ENCODE data around the gene HSPA2. TPM values are rescaled to one million over a fixed set of nuclear protein-coding genes. Genes with fewer than 3 reads are reported as not detected.
A peak's percentile ranks its signal among the peaks of the same experiment; 100 is the strongest.

Gene HSPA2
- total RNA-seq (2014; rRNA removed; shearing (Covaris generic); ENCODE audit: low replicate concordance), result 0.15 and 0.22 TPM in 2 replicates

- Histone ChIP-seq H3K4me1 (ENCODE audit: low read length) (peaks cover 5% of the 10 kb centered on the region), H3K36me3 (ENCODE audit: insufficient read depth, low read length) (no peaks in the 10 kb centered on the region), H3K9me2 (replicated peaks; ENCODE audit: insufficient read depth, low read length) (no peaks in the 10 kb centered on the region), H3K4me2 (ENCODE audit: low read depth, low read length, poor library complexity, severe bottlenecking) (peak within 1 kb of the TSS; percentile 85), H2AFZ (ENCODE audit: low read length) (peak within 1 kb of the TSS; percentile 90), H3K27ac (ENCODE audit: low read length) (no peak within 1 kb of the TSS), H4K20me1 (ENCODE audit: insufficient read depth, low read depth, low read length) (no peaks in the 10 kb centered on the region), H3K9me3 (ENCODE audit: low read length) (no peaks in the 10 kb centered on the region), H3K9ac (ENCODE audit: low read length) (peak within 1 kb of the TSS; percentile 67), H3K27me3 (ENCODE audit: low read length) (no peaks in the 10 kb centered on the region), H3K4me3 (ENCODE audit: low read length) (peak within 1 kb of the TSS; percentile 70), H3K79me2 (ENCODE audit: low read length) (no peaks in the 10 kb centered on the region)
- DNase-seq, result peak; percentile 99
These were observed at the start of gene HSPA2 for GRCh38 chr14:64540208-64541202. Gene HSPA2 (plus strand): TSS chr14:64540741. CDS start chr14:64540850, 109 bp downstream.

GRCh38 chr14:64491637-64492036 lies 48.9 kb upstream of the HSPA2 start:
- peaks cover 79% of the 10 kb centered on the region for H3K79me2 ChIP-seq (ENCODE audit: low read length)

GRCh38 chr14:64493455-64493854 lies 47.1 kb upstream of the HSPA2 start:
- Histone ChIP-seq H3K27ac (ENCODE audit: low read length) (no peak overlapping the region), H4K20me1 (ENCODE audit: insufficient read depth, low read depth, low read length) (no peaks in the 10 kb centered on the region), H3K27me3 (ENCODE audit: low read length) (no peaks in the 10 kb centered on the region), H3K4me3 (ENCODE audit: low read length) (no peak overlapping the region), H3K79me2 (ENCODE audit: low read length) (peaks cover 77% of the 10 kb centered on the region), H3K9me3 (ENCODE audit: low read length) (no peaks in the 10 kb centered on the region), H3K4me2 (ENCODE audit: low read depth, low read length, poor library complexity, severe bottlenecking) (no peak overlapping the region), H3K9me2 (replicated peaks; ENCODE audit: insufficient read depth, low read length) (no peaks in the 10 kb centered on the region), H2AFZ (ENCODE audit: low read length) (no peak overlapping the region), H3K4me1 (ENCODE audit: low read length) (peaks cover 4% of the 10 kb centered on the region; the same call in 1 of the 2 replicates), H3K36me3 (ENCODE audit: insufficient read depth, low read length) (peaks cover 18% of the 10 kb centered on the region; the same call in 1 of the 2 replicates), H3K9ac (ENCODE audit: low read length) (no peak overlapping the region)
- DNase-seq, result no peak

More at GRCh38 chr14:64491637-64492036, 48.9 kb upstream of the HSPA2 start:
- Histone ChIP-seq H3K9me3 (ENCODE audit: low read length) (no peaks in the 10 kb centered on the region), H3K9ac (ENCODE audit: low read length) (no peak overlapping the region), H3K4me1 (ENCODE audit: low read length) (no peaks in the 10 kb centered on the region), H3K27ac (ENCODE audit: low read length) (no peak overlapping the region), H4K20me1 (ENCODE audit: insufficient read depth, low read depth, low read length) (no peaks in the 10 kb centered on the region), H2AFZ (ENCODE audit: low read length) (no peak overlapping the region), H3K9me2 (replicated peaks; ENCODE audit: insufficient read depth, low read length) (no peaks in the 10 kb centered on the region), H3K27me3 (ENCODE audit: low read length) (no peaks in the 10 kb centered on the region), H3K4me3 (ENCODE audit: low read length) (no peak overlapping the region), H3K4me2 (ENCODE audit: low read depth, low read length, poor library complexity, severe bottlenecking) (no peak overlapping the region), H3K36me3 (ENCODE audit: insufficient read depth, low read length) (peaks cover 33% of the 10 kb centered on the region)
- DNase-seq, result no peak

- H3K79me2 ChIP-seq (ENCODE audit: low read length), result peaks cover 89% of the 10 kb centered on the region
- H3K4me1 ChIP-seq (ENCODE audit: low read length), result peaks cover 11% of the 10 kb centered on the region
- peaks cover 24% of the 10 kb centered on the region for H3K36me3 ChIP-seq (ENCODE audit: insufficient read depth, low read length)
These were observed 45.3 kb upstream of the HSPA2 start for GRCh38 chr14:64495252-64495651.

GRCh38 chr14:64496764-64497163 lies 43.8 kb upstream of the HSPA2 start:
- no peak overlapping the region for H2AFZ ChIP-seq (ENCODE audit: low read length)
- H3K4me2 ChIP-seq (ENCODE audit: low read depth, low read length, poor library complexity, severe bottlenecking), result no peak overlapping the region
- H3K9me3 ChIP-seq (ENCODE audit: low read length), result no peaks in the 10 kb centered on the region
- H3K9me2 ChIP-seq (replicated peaks; ENCODE audit: insufficient read depth, low read length), result no peaks in the 10 kb centered on the region
- H3K4me1 ChIP-seq (ENCODE audit: low read length), result peaks cover 26% of the 10 kb centered on the region
- peaks cover 19% of the 10 kb centered on the region for H3K36me3 ChIP-seq (ENCODE audit: insufficient read depth, low read length)
- H4K20me1 ChIP-seq (ENCODE audit: insufficient read depth, low read depth, low read length), result no peaks in the 10 kb centered on the region
- H3K27ac ChIP-seq (ENCODE audit: low read length), result peak overlapping the region; percentile 21; the same call in 1 of the 2 replicates
- peaks cover 89% of the 10 kb centered on the region for H3K79me2 ChIP-seq (ENCODE audit: low read length)
- DNase-seq, result no peak
- H3K4me3 ChIP-seq (ENCODE audit: low read length), result no peak overlapping the region
- H3K27me3 ChIP-seq (ENCODE audit: low read length), result no peaks in the 10 kb centered on the region
- H3K9ac ChIP-seq (ENCODE audit: low read length), result no peak overlapping the region

More at GRCh38 chr14:64495252-64495651, 45.3 kb upstream of the HSPA2 start:
- Histone ChIP-seq H2AFZ (ENCODE audit: low read length) (no peak overlapping the region), H3K27ac (ENCODE audit: low read length) (no peak overlapping the region), H3K27me3 (ENCODE audit: low read length) (no peaks in the 10 kb centered on the region), H4K20me1 (ENCODE audit: insufficient read depth, low read depth, low read length) (no peaks in the 10 kb centered on the region), H3K4me3 (ENCODE audit: low read length) (no peak overlapping the region), H3K4me2 (ENCODE audit: low read depth, low read length, poor library complexity, severe bottlenecking) (no peak overlapping the region), H3K9me3 (ENCODE audit: low read length) (no peaks in the 10 kb centered on the region), H3K9me2 (replicated peaks; ENCODE audit: insufficient read depth, low read length) (no peaks in the 10 kb centered on the region), H3K9ac (ENCODE audit: low read length) (no peak overlapping the region)
- no peak for DNase-seq

DNA sequence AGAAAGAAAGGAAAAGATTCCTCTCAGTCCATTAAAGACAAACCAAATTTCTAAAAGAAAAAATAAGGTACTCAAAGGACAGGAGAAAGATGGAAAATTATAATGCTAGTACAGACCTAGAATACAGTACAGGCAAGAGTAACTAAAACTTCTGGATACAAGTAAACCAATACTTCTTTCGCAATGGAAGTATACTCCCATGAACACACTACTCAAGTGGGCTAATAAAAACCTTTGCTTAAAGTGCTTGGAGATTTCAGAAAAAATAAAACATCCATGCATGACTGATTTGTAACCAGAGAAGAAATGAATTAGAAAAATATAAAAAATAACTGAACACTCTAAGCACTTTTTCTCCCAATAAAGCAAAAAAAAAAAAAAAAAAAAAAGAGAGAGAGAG lies 40.5 kb upstream of the HSPA2 start:
- H3K9me3 ChIP-seq (ENCODE audit: low read length), result no peaks in the 10 kb centered on the region
- H3K36me3 ChIP-seq (ENCODE audit: insufficient read depth, low read length), result peaks cover 16% of the 10 kb centered on the region
- H3K4me3 ChIP-seq (ENCODE audit: low read length), result no peak overlapping the region
- peaks cover 34% of the 10 kb centered on the region for H3K4me1 ChIP-seq (ENCODE audit: low read length)
- H3K27me3 ChIP-seq (ENCODE audit: low read length), result no peaks in the 10 kb centered on the region
- H2AFZ ChIP-seq (ENCODE audit: low read length), result no peak overlapping the region
- peaks cover 76% of the 10 kb centered on the region for H3K79me2 ChIP-seq (ENCODE audit: low read length)
- DNase-seq, result no peak
- peak overlapping the region; percentile 18 for H3K4me2 ChIP-seq (ENCODE audit: low read depth, low read length, poor library complexity, severe bottlenecking)
- no peaks in the 10 kb centered on the region for H3K9me2 ChIP-seq (replicated peaks; ENCODE audit: insufficient read depth, low read length)
- H3K9ac ChIP-seq (ENCODE audit: low read length), result peak overlapping the region; percentile 9; the same call in 1 of the 2 replicates
- H4K20me1 ChIP-seq (ENCODE audit: insufficient read depth, low read depth, low read length), result no peaks in the 10 kb centered on the region
- H3K27ac ChIP-seq (ENCODE audit: low read length), result peak overlapping the region; percentile 29; the same call in 1 of the 2 replicates

GRCh38 chr14:64501411-64502171 lies 39.0 kb upstream of the HSPA2 start:
- Histone ChIP-seq H3K79me2 (ENCODE audit: low read length) (peaks cover 79% of the 10 kb centered on the region), H3K27ac (ENCODE audit: low read length) (peak overlapping the region; percentile 96), H4K20me1 (ENCODE audit: insufficient read depth, low read depth, low read length) (no peaks in the 10 kb centered on the region; the same call in 1 of the 2 replicates), H3K4me3 (ENCODE audit: low read length) (peak overlapping the region; percentile 77), H3K36me3 (ENCODE audit: insufficient read depth, low read length) (peaks cover 14% of the 10 kb centered on the region), H2AFZ (ENCODE audit: low read length) (no peak overlapping the region), H3K9me3 (ENCODE audit: low read length) (no peaks in the 10 kb centered on the region), H3K9ac (ENCODE audit: low read length) (peak overlapping the region; percentile 97), H3K9me2 (replicated peaks; ENCODE audit: insufficient read depth, low read length) (no peaks in the 10 kb centered on the region), H3K4me2 (ENCODE audit: low read depth, low read length, poor library complexity, severe bottlenecking) (peak overlapping the region; percentile 98), H3K4me1 (ENCODE audit: low read length) (peaks cover 42% of the 10 kb centered on the region), H3K27me3 (ENCODE audit: low read length) (no peaks in the 10 kb centered on the region)
- DNase-seq, result peak; percentile 58
